ENCODE measurements around the gene GCHFR.

GRCh38 chr15:40755812-40756208 lies 8.1 kb upstream of the GCHFR start:
- TF ChIP-seq CTCF (IDR thresholded peaks at IDR 0.05) (no peak), POLR2AphosphoS5 (IDR thresholded peaks at IDR 0.05) (no peak)

Data from suprapubic skin (tissue), 3 donors.